NCI-H524 (cell line): ENCODE data around the gene LINGO3.

Source experiments
- DNase-seq, 2 experiments: peaks; one replicate each; lab custom pipeline; 2025; lab: John Stamatoyannopoulos, UW

The LINGO3 gene

GRCh38 chr19:2266183-2266993, 41.6 kb downstream of the LINGO3 start:
- no peak for DNase-seq

GRCh38 chr19:2261438-2262172, 46.3 kb downstream of the LINGO3 start:
- peak in 1 of 2 experiments; percentile 31 for DNase-seq

DNA sequence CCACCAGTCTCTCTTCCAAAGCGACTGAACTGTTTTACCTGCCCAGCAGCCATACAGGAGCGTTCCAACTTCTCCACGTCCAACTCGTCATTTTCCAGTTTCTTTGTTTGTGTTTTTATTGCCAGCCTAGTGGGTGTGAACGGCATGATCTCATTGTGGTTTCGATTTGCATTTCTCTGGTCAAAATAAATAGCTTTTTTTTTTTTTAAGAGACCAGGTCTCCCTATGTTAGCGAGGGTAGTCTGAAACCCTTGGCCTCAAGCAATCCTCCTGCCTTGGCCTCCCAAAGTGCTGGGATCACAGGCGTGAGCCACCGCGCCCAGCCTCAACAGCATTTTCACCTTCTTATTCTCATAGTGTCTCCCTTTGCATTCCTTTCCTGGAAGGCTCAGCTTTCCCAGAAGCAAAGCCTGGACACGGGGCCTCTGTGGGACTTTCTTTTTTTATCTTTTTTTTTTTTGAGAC, 47.6 kb downstream of the LINGO3 start:
- no peak for DNase-seq

DNA sequence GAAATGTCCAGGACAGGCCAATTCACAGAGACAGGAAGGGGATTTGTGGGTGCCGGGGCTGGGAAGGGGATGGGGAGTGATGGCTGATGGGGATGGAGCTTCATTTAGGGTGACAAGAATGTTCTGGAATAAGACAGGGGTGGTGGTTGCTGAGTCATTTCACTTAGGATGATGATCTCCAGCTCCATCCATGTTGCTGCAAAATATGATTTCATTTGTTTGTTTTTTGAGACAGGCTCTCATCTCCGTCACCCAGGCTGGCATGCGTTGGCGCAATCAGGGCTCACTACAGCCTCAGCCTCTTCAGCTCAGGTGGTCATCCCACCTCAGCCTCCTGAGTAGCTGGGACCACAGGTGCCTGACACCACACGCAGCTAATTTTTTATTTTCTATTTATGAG, 48.6 kb downstream of the LINGO3 start:
- DNase-seq, result no peak
